Measurements from ENCODE around the gene SH3GL1. TPM values are rescaled to one million over a fixed set of nuclear protein-coding genes. Genes with fewer than 3 reads are reported as not detected.
"Not testable (repeated sequence)": the region's sequence is repeated elsewhere in the genome, so short reads cannot be mapped to it uniquely, and the experiment has no call there.

The SH3GL1 gene
- total RNA-seq, 5 donors from 2014 or later (not counting 1 experiment from before 2014, with no cell fraction given), result 38.8 to 51.5 (median 45.7) TPM

- no peak for ATAC-seq (replicated peaks in 1 of 4)
- ChIA-PET CTCF (no interaction called here), POLR2A (no interaction called here)
- no peak overlapping the region for H3K27ac ChIP-seq (ENCODE audit: low read length)
- Mint-ChIP-seq H3K36me3 (peaks cover 6% of the 10 kb centered on the region), H3K4me1 (peaks cover 5 to 9% (median 7%) of the 10 kb centered on the region in 3 donors), H3K4me3 (no peak overlapping the region), H3K27ac (no peak overlapping the region), H3K27me3 (no peaks in the 10 kb centered on the region), H3K9me3 (no peaks in the 10 kb centered on the region)
- H3K4me1 ChIP-seq (ENCODE audit: control insufficient read depth in 1 of 2, extremely low read depth in 1 of 2, insufficient read depth in 2 of 2, low read length in 2 of 2), result peaks cover 0 to 7% of the 10 kb centered on the region in 2 experiments
- peaks cover 0 to 3% of the 10 kb centered on the region in 2 donors for H3K36me3 ChIP-seq (ENCODE audit: control insufficient read depth in 2 of 2, extremely low read depth in 1 of 2, insufficient read depth in 1 of 2, low read length in 1 of 2)
- no peak for DNase-seq
- WGBS (ENCODE audit: insufficient coverage), result 83% methylated on average over 8 of the region's 8 CpGs
- no peaks in the 10 kb centered on the region for H3K9me3 ChIP-seq
- no peaks in the 10 kb centered on the region for H3K27me3 ChIP-seq (replicated peaks in 1 of 2; ENCODE audit: control insufficient read depth in 2 of 2, extremely low read depth in 1 of 2, insufficient read depth in 2 of 2, low read length in 1 of 2)
- no peak overlapping the region for H3K4me3 ChIP-seq (ENCODE audit: control insufficient read depth in 1 of 2, extremely low read depth in 1 of 2, low read length in 1 of 2)
Measured at GRCh38 chr19:4350111-4350510, 50.2 kb downstream of the SH3GL1 start.

GRCh38 chr19:4349225-4349624 is 51.1 kb downstream of the SH3GL1 start:
- H3K36me3 ChIP-seq (ENCODE audit: control insufficient read depth in 2 of 2, extremely low read depth in 1 of 2, insufficient read depth in 1 of 2, low read length in 1 of 2); H3K9me3 ChIP-seq; H3K27me3 Mint-ChIP-seq; H3K4me1 Mint-ChIP-seq; H3K27ac ChIP-seq (ENCODE audit: low read length); H3K36me3 Mint-ChIP-seq; H3K4me3 ChIP-seq (ENCODE audit: control insufficient read depth in 1 of 2, extremely low read depth in 1 of 2, low read length in 1 of 2); H3K27me3 ChIP-seq (replicated peaks in 1 of 2; ENCODE audit: control insufficient read depth in 2 of 2, extremely low read depth in 1 of 2, insufficient read depth in 2 of 2, low read length in 1 of 2); H3K27ac Mint-ChIP-seq; DNase-seq; CTCF ChIA-PET; ATAC-seq (replicated peaks in 1 of 4); POLR2A ChIA-PET; H3K4me3 Mint-ChIP-seq; H3K9me3 Mint-ChIP-seq: not testable (repeated sequence)
- WGBS (ENCODE audit: insufficient coverage), result 97% methylated on average over 13 of the region's 16 CpGs
- H3K4me1 ChIP-seq (ENCODE audit: control insufficient read depth in 1 of 2, extremely low read depth in 1 of 2, insufficient read depth in 2 of 2, low read length in 2 of 2), result peaks cover 2 to 12% of the 10 kb centered on the region in 2 experiments

GRCh38 chr19:4347521-4347920 is 52.8 kb downstream of the SH3GL1 start:
- H3K4me1 Mint-ChIP-seq, result peaks cover 11 to 18% (median 15%) of the 10 kb centered on the region in 3 donors
- no peak overlapping the region for H3K27ac ChIP-seq (ENCODE audit: low read length)
- no peak overlapping the region for H3K4me3 ChIP-seq (ENCODE audit: control insufficient read depth in 1 of 2, extremely low read depth in 1 of 2, low read length in 1 of 2)
- no peaks in the 10 kb centered on the region for H3K27me3 Mint-ChIP-seq
- no peaks in the 10 kb centered on the region for H3K9me3 ChIP-seq
- 93% methylated on average over 2 of the region's 6 CpGs for WGBS (ENCODE audit: insufficient coverage)
- H3K4me3 Mint-ChIP-seq, result no peak overlapping the region
- no peaks in the 10 kb centered on the region for H3K9me3 Mint-ChIP-seq
- no peaks in the 10 kb centered on the region for H3K27me3 ChIP-seq (replicated peaks in 1 of 2; ENCODE audit: control insufficient read depth in 2 of 2, extremely low read depth in 1 of 2, insufficient read depth in 2 of 2, low read length in 1 of 2)
- ATAC-seq (replicated peaks in 1 of 4), result no peak
- DNase-seq, result no peak
- peaks cover 0 to 3% of the 10 kb centered on the region in 2 donors for H3K36me3 ChIP-seq (ENCODE audit: control insufficient read depth in 2 of 2, extremely low read depth in 1 of 2, insufficient read depth in 1 of 2, low read length in 1 of 2)
- ChIA-PET CTCF (interaction anchor here in 1 of 2 donors (0.6 kb wide), 1 partner anchor 51 kb away, joined by 3 read pairs; no protein-coding TSS in a partner anchor), POLR2A (no interaction called here)
- peaks cover 6% of the 10 kb centered on the region for H3K36me3 Mint-ChIP-seq
- no peak overlapping the region for H3K27ac Mint-ChIP-seq
- peaks cover 5 to 23% of the 10 kb centered on the region in 2 experiments for H3K4me1 ChIP-seq (ENCODE audit: control insufficient read depth in 1 of 2, extremely low read depth in 1 of 2, insufficient read depth in 2 of 2, low read length in 2 of 2)

GRCh38 chr19:4346020-4346383 is 54.3 kb downstream of the SH3GL1 start:
- ChIA-PET POLR2A (no interaction called here), CTCF (no interaction called here)
- Histone ChIP-seq H3K9me3 (no peaks in the 10 kb centered on the region), H3K36me3 (ENCODE audit: control insufficient read depth in 2 of 2, extremely low read depth in 1 of 2, insufficient read depth in 1 of 2, low read length in 1 of 2) (peaks cover 0 to 3% of the 10 kb centered on the region in 2 donors), H3K27me3 (replicated peaks in 1 of 2; ENCODE audit: control insufficient read depth in 2 of 2, extremely low read depth in 1 of 2, insufficient read depth in 2 of 2, low read length in 1 of 2) (no peaks in the 10 kb centered on the region), H3K4me3 (ENCODE audit: control insufficient read depth in 1 of 2, extremely low read depth in 1 of 2, low read length in 1 of 2) (no peak overlapping the region), H3K4me1 (ENCODE audit: control insufficient read depth in 1 of 2, extremely low read depth in 1 of 2, insufficient read depth in 2 of 2, low read length in 2 of 2) (peaks cover 5 to 29% of the 10 kb centered on the region in 2 experiments), H3K27ac (ENCODE audit: low read length) (no peak overlapping the region)
- ATAC-seq (replicated peaks in 1 of 4) (no peak), DNase-seq (no peak)
- Mint-ChIP-seq H3K36me3 (peaks cover 6% of the 10 kb centered on the region), H3K4me1 (peaks cover 17 to 24% (median 21%) of the 10 kb centered on the region in 3 donors), H3K9me3 (no peaks in the 10 kb centered on the region), H3K4me3 (no peak overlapping the region), H3K27ac (no peak overlapping the region), H3K27me3 (no peaks in the 10 kb centered on the region)
- WGBS (ENCODE audit: insufficient coverage), result 100% methylated on average over 2 of the region's 6 CpGs

GRCh38 chr19:4345342-4346019 is 54.9 kb downstream of the SH3GL1 start:
- no peak for DNase-seq
- H3K27me3 ChIP-seq (replicated peaks in 1 of 2; ENCODE audit: control insufficient read depth in 2 of 2, extremely low read depth in 1 of 2, insufficient read depth in 2 of 2, low read length in 1 of 2), result no peaks in the 10 kb centered on the region
- peaks cover 0 to 3% of the 10 kb centered on the region in 2 donors for H3K36me3 ChIP-seq (ENCODE audit: control insufficient read depth in 2 of 2, extremely low read depth in 1 of 2, insufficient read depth in 1 of 2, low read length in 1 of 2)
- Mint-ChIP-seq H3K4me1 (peaks cover 17 to 24% (median 21%) of the 10 kb centered on the region in 3 donors), H3K27me3 (no peaks in the 10 kb centered on the region), H3K4me3 (peak overlapping the region; percentile 58 to 84 (median 70)), H3K36me3 (peaks cover 6% of the 10 kb centered on the region), H3K27ac (peak overlapping the region in 1 of 2 donors; percentile 44), H3K9me3 (no peaks in the 10 kb centered on the region)
- H3K27ac ChIP-seq (ENCODE audit: low read length), result no peak overlapping the region
- CTCF ChIA-PET, result no interaction called here
- no peak for ATAC-seq (replicated peaks in 1 of 4)
- POLR2A ChIA-PET, result no interaction called here
- peaks cover 5 to 29% of the 10 kb centered on the region in 2 experiments for H3K4me1 ChIP-seq (ENCODE audit: control insufficient read depth in 1 of 2, extremely low read depth in 1 of 2, insufficient read depth in 2 of 2, low read length in 2 of 2)
- H3K9me3 ChIP-seq, result no peaks in the 10 kb centered on the region
- H3K4me3 ChIP-seq (ENCODE audit: control insufficient read depth in 1 of 2, extremely low read depth in 1 of 2, low read length in 1 of 2), result no peak overlapping the region
- WGBS (ENCODE audit: insufficient coverage), result 94% methylated on average over 15 of the region's 15 CpGs

- CTCF ChIA-PET, result interaction anchor here (0.6 to 2.8 kb wide), 13 partner anchors 9 to 128 kb away, joined by 3 to 39 read pairs (median 4); partner anchors contain the start of genes CHAF1A (in 1 of the 2), HDGFL2 (in 1 of the 2), SH3GL1 (in 1 of the 2) and YJU2 (in 1 of the 2)
- H3K27me3 ChIP-seq (replicated peaks in 1 of 2; ENCODE audit: control insufficient read depth in 2 of 2, extremely low read depth in 1 of 2, insufficient read depth in 2 of 2, low read length in 1 of 2), result no peaks in the 10 kb centered on the region
- DNase-seq (peak; percentile 82 to 95 (median 90)), ATAC-seq (replicated peaks in 1 of 4) (peak; percentile 76 to 84 (median 80))
- H3K36me3 ChIP-seq (ENCODE audit: control insufficient read depth in 2 of 2, extremely low read depth in 1 of 2, insufficient read depth in 1 of 2, low read length in 1 of 2), result peaks cover 0 to 3% of the 10 kb centered on the region in 2 donors
- Mint-ChIP-seq H3K27me3 (no peaks in the 10 kb centered on the region), H3K27ac (peak within 1 kb of the TSS; percentile 84 to 94), H3K4me1 (peaks cover 23 to 34% (median 31%) of the 10 kb centered on the region in 3 donors), H3K36me3 (peaks cover 6% of the 10 kb centered on the region), H3K9me3 (no peaks in the 10 kb centered on the region), H3K4me3 (peak within 1 kb of the TSS; percentile 84 to 90 (median 89))
- WGBS (ENCODE audit: insufficient coverage), result 4% methylated on average over 101 of the region's 101 CpGs
- peaks cover 6 to 37% of the 10 kb centered on the region in 2 experiments for H3K4me1 ChIP-seq (ENCODE audit: control insufficient read depth in 1 of 2, extremely low read depth in 1 of 2, insufficient read depth in 2 of 2, low read length in 2 of 2)
- H3K9me3 ChIP-seq, result no peaks in the 10 kb centered on the region
- POLR2A ChIA-PET, result interaction anchor here (0.5 to 1.7 kb wide), 9 partner anchors 9 to 274 kb away, joined by 3 to 13 read pairs (median 4); partner anchors contain the start of gene YJU2 (in 1 of the 2)
- H3K27ac ChIP-seq (ENCODE audit: low read length), result peak within 1 kb of the TSS; percentile 86
- peak within 1 kb of the TSS; percentile 73 to 96 for H3K4me3 ChIP-seq (ENCODE audit: control insufficient read depth in 1 of 2, extremely low read depth in 1 of 2, low read length in 1 of 2)
Measured at GRCh38 chr19:4343370-4344307, 56.7 kb downstream of the SH3GL1 start, which contains the start of gene MPND. MPND (plus strand) TSS chr19:4343562; CDS start chr19:4343594, 32 bp downstream.

Data from T-cell (primary cell).